SW480 (cell line): ENCODE measurements around the gene EIF3C.
"Not testable (repeated sequence)": the region's sequence is repeated elsewhere in the genome, so short reads cannot be mapped to it uniquely, and the experiment has no call there.

Experiments used
- DNase-seq: peaks from one replicate; pipeline ENCODE4 v3.0.0-alpha.2; 2016; ENCODE audit warnings: low spot score

Gene EIF3C

GRCh38 chr16:28746618-28747350, 35.5 kb downstream of the EIF3C start:
- DNase-seq, result not testable (repeated sequence)

- DNase-seq, result not testable (repeated sequence)
These were observed 38.8 kb downstream of the EIF3C start for GRCh38 chr16:28749997-28750465.

- DNase-seq, result not testable (repeated sequence)
These were observed 39.3 kb downstream of the EIF3C start for GRCh38 chr16:28750469-28751067.

GRCh38 chr16:28751487-28751886, 40.2 kb downstream of the EIF3C start, which contains the start of gene NPIPB9:
Gene NPIPB9, plus strand, starts transcription at chr16:28751787.
- not testable (repeated sequence) for DNase-seq

GRCh38 chr16:28781697-28782096, 70.4 kb downstream of the EIF3C start:
- DNase-seq, result not testable (repeated sequence)

GRCh38 chr16:28782357-28782756, 71.1 kb downstream of the EIF3C start:
- DNase-seq, result not testable (repeated sequence)
